ENCODE measurements around the gene CYP1A2.
"Not testable (repeated sequence)": the region's sequence is repeated elsewhere in the genome, so short reads cannot be mapped to it uniquely, and the experiment has no call there.

The CYP1A2 gene

DNA sequence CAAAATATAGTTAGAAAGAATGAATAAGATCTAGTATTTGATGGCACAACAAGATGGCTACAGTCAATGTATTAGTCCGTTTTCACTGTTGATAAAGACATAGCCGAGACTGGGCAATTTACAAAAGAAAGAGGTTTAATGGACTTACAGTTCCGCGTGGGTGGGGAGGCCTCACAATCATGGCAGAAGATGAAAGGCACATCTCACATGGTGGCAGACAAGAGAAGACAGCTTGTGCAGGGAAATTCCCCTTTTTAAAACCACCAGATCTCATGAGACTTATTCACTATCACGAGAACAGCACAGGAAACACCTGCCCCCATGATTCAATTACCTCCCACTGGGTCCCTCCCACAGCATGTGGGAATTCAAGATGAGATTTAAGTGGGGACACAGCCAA is 10.4 kb upstream of the CYP1A2 start:
- DNase-seq: not testable (repeated sequence)

DNA sequence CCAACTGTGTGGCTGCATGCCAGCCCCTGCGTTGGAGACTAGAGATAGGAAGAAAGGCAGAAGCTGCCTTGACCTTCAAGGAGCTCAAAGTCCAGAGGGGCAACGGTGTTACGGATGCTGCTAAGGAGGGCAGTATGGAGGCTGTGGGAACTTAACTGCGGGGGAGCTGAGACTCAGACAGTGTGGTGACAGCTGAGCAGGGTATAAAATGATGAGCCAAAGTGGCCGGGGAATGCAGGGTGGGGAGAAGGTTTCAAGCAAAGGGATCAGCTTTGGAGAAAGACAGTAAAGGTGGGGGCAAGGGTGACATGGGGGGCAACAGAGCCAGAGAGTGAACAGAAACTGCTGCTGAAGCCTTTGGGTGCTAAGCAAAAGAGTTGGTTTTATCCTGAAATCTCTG is 6.2 kb upstream of the CYP1A2 start:
- DNase-seq: no peak

DNA sequence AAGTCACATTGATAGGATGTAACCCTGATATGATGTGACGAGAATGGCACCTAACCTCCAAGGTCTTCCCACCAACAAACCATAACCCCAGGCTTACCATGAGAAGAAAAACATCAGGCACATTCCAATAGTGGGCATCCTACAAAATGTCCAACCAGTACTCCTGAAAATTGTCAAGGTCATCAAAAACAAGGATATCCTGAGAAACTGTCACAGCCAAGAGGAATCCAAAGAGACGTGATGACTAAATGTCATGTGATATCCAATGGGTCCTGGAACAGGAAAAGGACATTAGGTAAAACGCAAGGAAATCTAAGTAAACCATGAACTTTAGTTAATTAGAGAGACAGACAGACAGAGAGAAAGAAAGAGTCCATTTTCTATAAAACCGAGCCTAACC is 2.3 kb upstream of the CYP1A2 start:
- no peak for DNase-seq

GRCh38 chr15:74749832-74750231 is 1.2 kb downstream of the CYP1A2 start:
- DNase-seq: no peak

DNA sequence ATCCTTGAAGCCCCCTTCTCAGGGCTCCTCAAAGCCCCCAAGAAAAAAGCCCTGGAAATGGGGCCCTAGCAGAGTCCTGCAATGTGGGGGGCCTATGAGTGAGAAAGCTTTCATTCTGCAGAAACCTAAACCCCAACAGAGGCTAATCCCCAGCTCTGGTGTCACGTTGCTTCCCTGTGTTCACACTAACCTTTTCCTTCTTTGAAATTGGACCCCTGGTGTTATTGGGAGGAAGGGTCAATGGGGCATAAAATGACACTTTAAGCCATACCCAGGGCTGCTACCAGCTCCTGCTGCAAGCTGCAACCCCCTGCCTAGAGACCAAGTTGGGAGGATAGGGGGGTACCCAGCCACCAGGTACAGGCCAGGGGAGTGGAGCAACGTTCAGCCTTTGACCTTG is 2.1 kb downstream of the CYP1A2 start:
- DNase-seq: no peak

GRCh38 chr15:74752011-74752410 is 3.4 kb downstream of the CYP1A2 start:
- no peak for DNase-seq

GRCh38 chr15:74752531-74752930 is 3.9 kb downstream of the CYP1A2 start:
- peak; percentile 84 for DNase-seq

GRCh38 chr15:74754593-74755215 is 6.1 kb downstream of the CYP1A2 start:
- DNase-seq: no peak

- no peak for DNase-seq
These were observed 10.1 kb downstream of the CYP1A2 start for GRCh38 chr15:74758736-74759135.

DNA sequence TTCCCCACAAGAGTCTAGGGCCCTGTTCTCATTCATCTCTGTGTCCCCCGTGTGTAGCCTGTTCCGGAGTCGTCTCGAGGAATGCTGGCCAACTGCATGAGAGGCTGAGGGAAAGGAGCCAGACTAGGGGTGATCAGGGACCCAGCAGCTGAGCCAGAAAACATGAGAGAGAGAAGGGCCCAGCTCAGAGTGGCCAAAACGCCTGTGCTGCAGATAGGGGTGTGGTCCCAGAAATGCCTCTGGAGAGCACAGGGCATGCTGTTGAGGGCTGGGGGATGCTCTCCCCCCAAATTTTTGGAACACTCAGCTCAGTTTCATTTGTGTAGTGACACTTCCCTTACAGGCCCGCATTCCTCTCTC is 14.1 kb downstream of the CYP1A2 start:
- DNase-seq: no peak

DNA sequence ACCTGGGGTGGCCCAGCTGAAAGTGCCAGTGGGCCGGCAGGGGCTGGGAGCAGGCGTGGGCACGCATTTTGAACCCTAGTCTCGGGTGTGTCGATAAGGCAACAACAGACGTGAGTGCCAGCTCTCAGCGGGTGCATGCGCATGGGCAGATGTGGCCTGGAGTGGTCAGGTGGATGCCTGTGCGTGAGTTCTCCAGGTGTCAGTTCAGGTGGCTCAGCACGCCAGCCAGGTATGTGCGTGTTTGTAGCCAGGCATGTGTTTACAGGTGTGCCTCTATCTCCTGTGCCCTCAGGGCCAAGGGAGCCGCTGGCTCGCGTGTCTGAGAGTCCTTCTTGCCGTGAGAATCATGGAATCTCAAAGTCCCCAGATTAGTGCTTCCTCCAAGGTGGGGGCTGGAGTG is 14.8 kb downstream of the CYP1A2 start:
- DNase-seq: no peak

DNA sequence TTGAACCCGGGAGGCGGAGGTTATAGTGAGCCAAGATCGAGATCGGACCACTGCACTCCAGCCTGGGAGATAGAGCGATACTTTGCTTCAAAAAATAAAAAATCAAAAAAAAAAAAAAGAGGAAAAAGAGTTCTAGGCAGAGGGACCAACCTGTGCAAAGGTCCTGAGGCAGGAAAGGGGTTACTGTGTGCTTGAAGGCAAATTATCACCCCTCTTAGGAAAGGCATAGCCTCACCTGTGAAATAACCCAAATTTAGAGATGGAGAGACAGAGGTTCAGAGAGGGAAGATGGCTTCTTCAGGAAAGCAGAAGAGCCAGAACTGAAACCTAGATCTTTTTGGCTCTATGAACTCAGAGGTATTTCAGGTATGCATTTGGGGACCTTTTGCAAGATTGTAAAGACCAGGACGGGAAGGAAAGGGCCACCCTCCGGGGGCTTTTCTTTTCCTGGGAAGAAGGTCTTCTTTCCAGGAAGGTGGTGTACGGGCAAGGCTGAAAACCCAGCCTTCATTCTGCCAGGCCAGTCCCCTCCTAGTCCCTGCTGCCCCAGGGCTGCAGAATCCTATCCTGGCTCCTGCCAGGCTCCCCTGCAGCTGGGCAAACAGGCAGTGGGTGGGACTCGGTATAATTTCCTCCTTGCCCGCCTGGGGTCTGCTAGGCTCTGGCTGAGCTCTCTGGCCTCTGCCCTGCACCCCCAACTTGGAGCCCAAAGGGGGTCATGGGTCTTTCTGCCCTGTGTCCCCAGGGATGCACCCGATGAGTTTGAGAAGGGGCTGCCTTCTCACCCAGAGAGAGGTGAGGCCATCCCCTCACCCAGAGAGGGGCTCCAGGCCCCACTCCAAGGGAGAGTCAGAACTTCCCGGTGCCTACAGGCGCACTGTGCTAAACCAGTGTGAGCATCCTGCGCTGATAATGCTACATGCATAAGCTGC is 18.8 kb downstream of the CYP1A2 start:
- no peak for DNase-seq

DNA sequence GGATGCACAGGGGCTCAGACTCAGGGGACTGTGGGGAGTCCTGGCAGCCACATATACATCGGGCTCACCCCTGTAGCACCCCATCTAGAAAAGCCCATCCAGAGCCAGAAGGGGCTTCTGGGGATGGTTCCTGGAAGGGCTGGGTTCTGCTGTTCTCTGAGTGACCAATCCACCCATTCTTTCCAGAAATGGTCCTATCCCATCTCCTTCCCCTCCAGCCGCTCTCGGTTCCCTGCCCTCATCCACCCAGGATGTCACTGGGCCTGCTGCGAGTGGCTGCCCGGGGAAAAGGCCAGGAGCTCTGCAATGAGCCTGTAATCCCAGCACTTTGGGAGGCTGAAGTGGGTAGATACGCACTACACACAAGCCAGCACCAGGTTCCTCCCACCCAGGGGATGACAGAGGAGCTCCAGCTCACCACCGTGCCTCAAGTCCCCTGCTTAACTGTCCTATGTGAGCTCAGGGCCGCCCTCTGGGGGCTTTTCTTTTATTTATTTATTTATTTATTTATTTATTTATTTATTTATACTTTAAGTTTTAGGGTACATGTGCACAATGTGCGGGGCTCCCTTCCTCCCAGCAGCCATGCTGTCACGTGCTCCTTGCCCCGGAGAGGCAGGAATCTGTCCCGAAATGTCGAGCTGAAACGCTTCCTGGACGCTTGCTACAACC is 19.6 kb downstream of the CYP1A2 start:
- DNase-seq: no peak

- peak; percentile 41 for DNase-seq
These were observed 20.2 kb downstream of the CYP1A2 start for GRCh38 chr15:74768771-74769342.

- DNase-seq: no peak
These were observed 20.9 kb downstream of the CYP1A2 start for GRCh38 chr15:74769463-74770025.

DNA sequence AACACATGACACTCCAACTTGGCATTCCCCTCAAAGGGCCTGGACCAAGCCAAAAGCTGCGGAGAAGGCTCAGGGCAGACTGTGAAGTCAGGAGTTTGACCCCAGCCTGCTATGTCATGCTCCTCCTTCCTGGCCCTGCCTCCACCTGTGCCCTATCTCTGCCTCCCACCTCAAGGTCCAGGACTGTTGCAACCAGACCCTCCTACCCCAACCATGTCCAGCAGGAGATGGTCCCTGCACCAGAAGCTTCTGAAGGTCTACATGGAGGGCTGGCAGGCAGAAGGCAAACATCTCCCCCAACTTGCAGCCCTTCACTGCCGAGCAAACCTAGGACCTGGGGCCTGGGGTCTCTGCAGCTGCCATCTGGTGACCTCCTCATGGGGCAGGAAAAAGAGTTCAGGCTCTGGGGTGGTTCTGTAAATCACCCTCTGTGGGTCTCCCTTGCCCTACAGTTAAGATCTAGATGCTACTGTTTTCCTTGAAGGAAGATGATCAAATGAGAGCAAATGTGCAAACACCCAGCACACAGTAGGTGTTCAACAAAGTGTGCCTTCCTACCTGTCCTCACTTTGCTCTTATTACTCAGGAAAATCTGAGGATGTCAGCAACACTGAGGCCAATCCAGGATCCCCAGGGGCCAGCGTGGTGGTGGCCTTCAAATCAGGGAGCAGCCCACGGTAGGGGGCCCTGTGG is 21.7 kb downstream of the CYP1A2 start:
- no peak for DNase-seq

- no peak for DNase-seq
These were observed 24.7 kb downstream of the CYP1A2 start for GRCh38 chr15:74773329-74773728.

- DNase-seq: no peak
These were observed 25.1 kb downstream of the CYP1A2 start for GRCh38 chr15:74773731-74774252.

DNA sequence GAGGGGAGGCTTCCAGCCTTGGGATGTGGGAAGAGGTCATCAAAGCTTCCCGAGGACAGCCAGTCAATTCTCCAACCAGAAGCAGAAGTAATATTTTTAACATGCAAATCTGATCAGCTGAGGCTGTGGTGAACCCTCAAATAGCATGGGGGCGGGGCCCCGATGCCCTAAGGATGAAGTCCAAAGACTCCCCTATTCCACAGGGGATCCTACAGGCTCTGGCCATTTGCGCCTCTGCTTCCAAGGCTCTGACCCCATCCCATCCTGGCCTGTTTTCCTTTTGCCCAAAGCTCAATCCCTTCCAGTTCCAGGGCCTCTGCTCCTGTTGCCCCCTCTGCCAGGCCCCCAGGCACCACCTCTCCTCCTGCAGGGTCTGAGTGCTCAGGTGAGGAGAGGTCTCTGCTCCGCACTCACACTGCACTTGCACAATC is 26.5 kb downstream of the CYP1A2 start:
- no peak for DNase-seq

DNA sequence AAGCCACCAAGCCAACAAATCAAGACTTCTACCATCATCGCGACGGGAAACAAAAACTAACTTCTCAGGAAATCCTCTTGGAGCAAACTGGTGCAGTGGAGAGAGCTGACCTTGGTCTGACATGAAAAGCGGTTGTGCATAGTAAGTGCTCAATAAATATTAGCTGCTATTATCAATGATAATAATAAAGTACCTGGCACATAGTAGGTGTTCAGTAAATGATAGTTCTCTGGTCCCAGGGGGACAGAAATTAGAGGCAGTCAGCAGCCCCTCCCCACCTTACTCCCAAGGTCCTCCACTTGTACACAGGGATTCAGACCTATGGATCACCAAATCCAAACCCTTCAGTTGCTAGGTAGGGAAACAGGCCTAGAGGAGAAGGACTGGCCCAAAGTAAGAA is 27.2 kb downstream of the CYP1A2 start:
- DNase-seq: no peak

- DNase-seq: no peak
These were observed 28.4 kb downstream of the CYP1A2 start for GRCh38 chr15:74776821-74777768.

Data from NCI-H226 (cell line).